Amniotic stem cell (primary cell): Measurements from ENCODE around the gene BCL3.
"Not testable (repeated sequence)": the region's sequence is repeated elsewhere in the genome, so short reads cannot be mapped to it uniquely, and the experiment has no call there.

Source experiments
- DNase-seq: peaks from one replicate; lab custom pipeline; 2025; lab: John Stamatoyannopoulos, UW

Gene BCL3

GRCh38 chr19:44748426-44749254 is at the start of gene BCL3:
Gene BCL3 (plus strand): TSS chr19:44748708. CDS start chr19:44748791, 83 bp downstream.
- no peak for DNase-seq

GRCh38 chr19:44700547-44700946 is 48.0 kb upstream of the BCL3 start:
- no peak for DNase-seq

DNA sequence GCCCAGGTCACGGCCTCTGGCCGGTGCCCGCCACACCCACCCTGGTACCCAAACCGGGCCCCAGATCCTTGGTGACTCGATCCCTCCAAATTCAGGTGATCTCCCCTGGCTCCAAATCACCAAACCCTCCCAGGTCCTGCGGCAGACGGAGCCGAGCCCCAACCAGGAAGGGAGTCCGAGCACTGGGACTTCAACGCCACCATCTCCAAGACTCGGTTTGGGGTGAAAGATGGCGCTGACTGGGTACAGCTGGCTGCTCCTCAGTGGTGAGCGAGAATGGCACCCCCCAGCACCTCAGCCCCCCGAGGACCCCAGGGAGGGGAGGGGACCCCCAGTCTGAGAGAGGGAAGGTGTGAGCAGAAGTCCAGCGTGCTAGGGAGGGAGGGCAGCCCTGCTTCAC is 47.3 kb upstream of the BCL3 start:
- no peak for DNase-seq

GRCh38 chr19:44702551-44703176 is 45.8 kb upstream of the BCL3 start:
- no peak for DNase-seq

DNA sequence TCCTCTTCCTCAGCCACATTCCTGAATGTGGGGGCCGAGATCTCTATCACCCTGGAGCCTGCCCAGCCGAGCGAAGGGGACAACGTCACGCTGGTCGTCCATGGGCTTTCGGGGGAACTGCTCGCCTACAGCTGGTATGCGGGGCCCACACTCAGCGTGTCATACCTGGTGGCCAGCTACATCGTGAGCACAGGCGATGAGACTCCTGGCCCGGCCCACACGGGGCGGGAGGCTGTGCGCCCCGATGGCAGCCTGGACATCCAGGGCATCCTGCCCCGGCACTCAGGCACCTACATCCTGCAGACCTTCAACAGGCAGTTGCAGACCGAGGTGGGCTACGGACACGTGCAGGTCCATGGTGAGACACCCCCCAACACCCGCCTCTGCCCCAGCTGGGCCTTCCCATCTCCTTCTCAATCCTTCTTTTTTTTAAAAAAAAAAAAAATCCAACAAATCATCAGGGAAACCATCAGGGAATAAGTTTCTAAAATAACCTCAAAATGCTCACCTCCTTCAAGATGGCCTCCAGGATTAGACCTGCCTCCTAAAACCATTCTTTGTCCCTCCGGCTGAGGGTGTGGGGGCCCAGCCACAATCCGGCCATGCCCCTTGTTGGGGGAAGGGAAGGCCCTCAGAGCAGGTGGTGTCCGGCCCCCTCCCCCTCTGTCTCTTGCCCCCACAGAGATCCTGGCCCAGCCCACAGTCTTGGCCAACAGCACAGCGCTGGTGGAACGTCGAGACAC is 45.0 kb upstream of the BCL3 start:
- DNase-seq, result no peak

DNA sequence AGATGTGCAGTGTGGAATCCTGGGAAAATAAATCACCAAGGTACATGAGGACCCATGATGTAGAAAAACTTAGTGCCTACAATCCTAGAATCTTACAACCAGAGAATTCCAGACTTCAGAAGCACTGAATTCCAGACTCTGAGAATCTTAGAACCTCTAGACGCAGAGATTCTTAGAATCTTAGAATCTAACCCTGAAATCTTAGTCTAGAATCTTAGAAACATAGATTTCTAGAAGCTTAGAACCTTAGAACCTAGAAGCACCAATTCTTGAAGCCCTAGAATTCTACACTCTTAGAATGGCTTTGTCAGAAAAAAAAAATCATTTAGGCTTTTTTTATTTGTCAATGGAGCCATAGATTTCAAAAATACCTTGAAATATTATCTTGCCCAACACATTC is 43.5 kb upstream of the BCL3 start:
- DNase-seq, result no peak

GRCh38 chr19:44705502-44706010 is 43.0 kb upstream of the BCL3 start:
- no peak for DNase-seq

GRCh38 chr19:44706506-44707236 is 41.8 kb upstream of the BCL3 start:
- no peak for DNase-seq

DNA sequence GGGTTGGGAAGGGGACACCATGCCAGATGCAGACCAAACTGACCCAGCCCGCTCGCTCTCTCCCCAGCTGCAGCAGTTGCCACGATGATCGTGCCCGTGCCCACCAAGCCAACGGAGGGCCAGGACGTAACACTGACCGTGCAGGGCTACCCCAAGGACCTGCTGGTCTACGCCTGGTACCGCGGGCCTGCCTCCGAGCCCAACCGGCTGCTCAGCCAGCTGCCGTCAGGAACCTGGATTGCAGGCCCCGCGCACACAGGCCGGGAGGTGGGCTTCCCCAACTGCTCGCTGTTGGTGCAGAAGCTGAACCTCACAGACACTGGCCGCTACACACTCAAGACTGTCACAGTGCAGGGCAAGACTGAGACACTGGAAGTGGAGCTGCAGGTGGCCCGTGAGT is 40.7 kb upstream of the BCL3 start:
- no peak for DNase-seq

DNA sequence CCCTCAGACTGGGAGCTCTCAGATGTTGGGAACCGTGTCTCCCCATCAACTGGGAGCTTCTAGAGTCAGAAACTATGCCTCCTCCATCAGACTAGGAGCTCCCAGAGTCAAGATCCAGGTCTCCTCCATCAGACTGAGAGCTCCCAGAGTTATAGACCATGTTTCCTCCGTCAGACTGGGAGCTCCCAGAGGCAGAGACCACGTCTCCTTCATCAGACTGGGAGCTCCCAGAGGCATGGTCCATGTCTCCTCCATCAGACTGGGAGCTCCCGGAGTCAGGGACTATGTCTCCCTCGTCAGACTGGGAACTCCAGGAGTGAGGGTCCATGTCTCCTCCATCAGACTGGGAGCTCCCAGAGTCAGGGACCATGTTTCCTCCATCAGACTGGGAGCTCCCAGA is 39.6 kb upstream of the BCL3 start:
- no peak for DNase-seq

- not testable (repeated sequence) for DNase-seq
Measured at GRCh38 chr19:44709434-44710266, 38.9 kb upstream of the BCL3 start.

DNA sequence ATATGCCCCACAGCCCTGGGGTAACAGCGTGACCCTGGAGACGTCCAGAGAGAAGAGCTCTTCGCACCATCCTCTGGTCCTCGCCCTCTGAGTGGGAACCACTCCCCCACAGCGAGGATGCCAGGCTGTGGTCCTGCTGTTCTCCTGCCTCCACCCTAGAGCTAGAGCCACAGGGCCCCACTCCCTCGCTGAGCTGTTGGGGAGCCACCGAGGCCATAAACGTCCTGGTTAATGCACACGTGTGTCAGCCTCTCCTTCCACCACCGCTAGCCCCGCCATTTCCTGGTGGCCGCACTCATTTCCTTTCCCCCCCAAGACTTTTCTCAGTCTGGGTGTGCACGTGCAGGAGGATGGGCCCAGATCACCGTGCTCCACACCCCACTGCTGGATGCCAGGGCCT is 38.0 kb upstream of the BCL3 start:
- no peak for DNase-seq

GRCh38 chr19:44712864-44713515 is 35.5 kb upstream of the BCL3 start:
- DNase-seq, result no peak

- no peak for DNase-seq
Measured at GRCh38 chr19:44714597-44715169, 33.8 kb upstream of the BCL3 start.

GRCh38 chr19:44717603-44718002 is 30.9 kb upstream of the BCL3 start:
- no peak for DNase-seq

- DNase-seq, result no peak
Measured at GRCh38 chr19:44718441-44719261, 29.9 kb upstream of the BCL3 start.

- no peak for DNase-seq
Measured at GRCh38 chr19:44719262-44719701, 29.2 kb upstream of the BCL3 start.

DNA sequence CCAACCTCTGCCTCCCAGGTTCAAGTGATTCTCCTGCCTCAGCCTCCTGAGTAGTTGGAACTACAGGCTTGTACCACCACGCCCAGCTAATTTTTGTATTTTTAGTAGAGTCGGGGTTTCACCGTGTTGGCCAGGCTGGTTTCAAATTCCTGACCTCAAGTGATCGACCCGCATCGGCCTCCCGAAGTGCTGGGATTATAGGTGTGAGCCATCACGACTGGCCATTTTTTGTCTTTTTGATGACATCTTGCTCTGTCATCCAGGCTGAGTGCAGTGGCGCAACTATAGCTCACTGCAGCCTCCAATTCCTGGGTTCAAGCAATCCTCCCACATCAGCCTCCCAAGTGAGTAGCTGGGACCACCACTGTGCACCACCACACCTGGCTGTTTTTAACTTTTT is 28.1 kb upstream of the BCL3 start:
- not testable (repeated sequence) for DNase-seq

DNA sequence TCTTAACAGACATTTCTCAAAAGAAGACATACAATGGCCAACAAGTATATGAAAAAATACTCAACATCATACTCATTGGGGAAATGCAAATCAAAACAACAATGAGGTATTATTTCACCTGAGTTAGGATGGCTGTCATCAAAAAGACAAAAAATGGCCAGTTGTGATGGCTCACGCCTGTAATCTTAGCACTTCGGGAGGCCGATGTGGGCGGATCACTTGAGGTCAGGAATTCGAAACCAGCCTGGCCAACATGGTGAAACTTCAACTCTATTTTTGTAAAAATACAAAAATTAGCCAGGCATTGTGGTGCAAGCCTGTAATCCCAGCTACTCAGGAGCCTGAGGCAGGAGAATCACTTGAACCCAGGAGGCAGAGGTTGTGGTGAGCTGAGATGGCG is 27.6 kb upstream of the BCL3 start:
- no peak for DNase-seq
